GM15510 (cell line): ENCODE results near the gene SAMD13.

Experiments
- POLR2A ChIP-seq: IDR thresholded peaks from 3 replicates; pipeline ENCODE4 v1.6.1; 2011; ENCODE audit warnings: borderline replicate concordance; ENCODE audit not compliant: insufficient read length; ENCODE audit errors: extremely low read depth

SAMD13 gene

GRCh38 chr1:84398175-84399155, 97.0 kb downstream of the SAMD13 start, which contains the start of gene DNASE2B:
Gene DNASE2B, plus strand, starts transcription at chr1:84398484. Its CDS starts 81 bp downstream, at chr1:84398565.
- no peak for TF ChIP-seq POLR2A
